IMR-90 (cell line): ENCODE data around the gene SFXN3. TPM values are rescaled to one million over a fixed set of nuclear protein-coding genes. Genes with fewer than 3 reads are reported as not detected.

Source experiments
- ATAC-seq: fragments of 200-7000 bp; cut with Tn5 transposase; 2 replicates; pipeline ENCODE4 v1.9.1; 2020; ENCODE audit warnings: low read depth, mild to moderate bottlenecking, moderate library complexity
- BruUV-seq: library from RNA; stranded (reverse); fragments of 400-500 nt; replicated peaks from 2 replicates; lab custom pipeline; 2021; lab: Mats Ljungman, UMichigan
- CTCF ChIA-PET: fragments of 300-600 bp; formaldehyde crosslinking; extraction: SDS; loops from one replicate; lab custom pipeline; 2021; ENCODE audit warnings: antibody characterized with exemption; lab: Yijun Ruan, JAX
- POLR2A ChIA-PET: fragments of 300-600 bp; sonication (Branson Sonifier 250); formaldehyde crosslinking; loops from one replicate; lab custom pipeline; 2022; ENCODE audit warnings: antibody characterized with exemption; ENCODE audit not compliant: unreplicated experiment; lab: Charles Lee
- DNase-seq: peaks from one replicate; pipeline ENCODE4 v3.0.0; 2013
- H2AFZ ChIP-seq: replicated peaks from 2 replicates; pipeline ENCODE3; 2013; ENCODE audit warnings: low read length, mild to moderate bottlenecking; ENCODE audit not compliant: poor library complexity
- H2AK5ac ChIP-seq: 2 replicates; pipeline ENCODE4 v1.6.1; 2013; ENCODE audit warnings: low read depth, low read length, inconsistent platforms
- H2AK9ac ChIP-seq: replicated peaks from 2 replicates; pipeline ENCODE3; 2013; ENCODE audit warnings: mild to moderate bottlenecking, low read depth, low read length, moderate library complexity; ENCODE audit not compliant: poor library complexity
- H2BK120ac ChIP-seq: 2 replicates; pipeline ENCODE4 v1.6.1; 2013; ENCODE audit warnings: low read depth, low read length, inconsistent platforms
- H2BK15ac ChIP-seq: 3 replicates; pipeline ENCODE4 v1.6.1; 2013; ENCODE audit warnings: low read depth, low read length, inconsistent platforms
- H2BK20ac ChIP-seq: 2 replicates; pipeline ENCODE4 v1.6.1; 2013; ENCODE audit warnings: low read depth, mild to moderate bottlenecking, inconsistent platforms, low read length, moderate library complexity
- H2BK5ac ChIP-seq: 2 replicates; pipeline ENCODE4 v1.6.1; 2013; ENCODE audit warnings: mild to moderate bottlenecking, low read depth, low read length, inconsistent platforms; ENCODE audit not compliant: poor library complexity, severe bottlenecking
- H3K14ac ChIP-seq: replicated peaks from 2 replicates; pipeline ENCODE4 v1.6.1; 2013; ENCODE audit warnings: low read depth, low read length, inconsistent platforms
- H3K18ac ChIP-seq: 2 replicates; pipeline ENCODE4 v1.6.1; 2013; ENCODE audit warnings: low read depth, low read length, control low read depth
- H3K23ac ChIP-seq: 2 replicates; pipeline ENCODE4 v1.6.1; 2013; ENCODE audit warnings: low read depth, low read length, inconsistent platforms
- H3K27ac ChIP-seq: 2 replicates; pipeline ENCODE4 v1.5.1; 2013; ENCODE audit warnings: mild to moderate bottlenecking, control low read depth, low read length; ENCODE audit not compliant: insufficient read depth
- H3K27me3 ChIP-seq: 2 replicates; pipeline ENCODE4 v1.6.1; 2013; ENCODE audit warnings: low read length; ENCODE audit not compliant: control insufficient read depth, insufficient read depth
- H3K36me3 ChIP-seq: 2 replicates; pipeline ENCODE4 v1.6.1; 2013; ENCODE audit warnings: low read length, mixed read lengths; ENCODE audit not compliant: control insufficient read depth, insufficient read depth
- H3K4ac ChIP-seq: 2 replicates; pipeline ENCODE4 v1.6.1; 2013; ENCODE audit warnings: low read depth, low read length, inconsistent platforms
- H3K4me1 ChIP-seq: 2 replicates; pipeline ENCODE4 v1.6.1; 2013; ENCODE audit warnings: low read length, mixed read lengths; ENCODE audit not compliant: control insufficient read depth, insufficient read depth
- H3K4me2 ChIP-seq: 2 replicates; pipeline ENCODE4 v1.6.1; 2013; ENCODE audit warnings: low read depth, mild to moderate bottlenecking, control low read depth, low read length, moderate library complexity
- H3K4me3 ChIP-seq: 2 replicates; pipeline ENCODE4 v1.5.1; 2013; ENCODE audit warnings: low read depth, mild to moderate bottlenecking, control low read depth, low read length, moderate library complexity; ENCODE audit not compliant: insufficient read depth
- H3K56ac ChIP-seq: 2 replicates; pipeline ENCODE4 v1.6.1; 2013; ENCODE audit warnings: low read length, inconsistent platforms; ENCODE audit not compliant: insufficient read depth; ENCODE audit errors: extremely low read depth
- H3K79me1 ChIP-seq, 2 experiments: 2 replicates each; pipeline ENCODE4 v1.6.1; 2013; ENCODE audit warnings: low read length in 2 of 2, inconsistent platforms in 1 of 2, low read depth in 1 of 2
- H3K9ac ChIP-seq: 2 replicates; pipeline ENCODE4 v1.6.1; 2013; ENCODE audit warnings: low read depth, low read length, control low read depth
- H3K9me1 ChIP-seq: 2 replicates; pipeline ENCODE4 v1.6.1; 2013; ENCODE audit warnings: low read length, inconsistent platforms; ENCODE audit not compliant: insufficient read depth
- H3K9me3 ChIP-seq: 2 replicates; pipeline ENCODE4 v1.6.1; 2013; ENCODE audit warnings: low read length; ENCODE audit not compliant: control insufficient read depth, insufficient read depth
- H4K20me1 ChIP-seq: 2 replicates; pipeline ENCODE4 v1.6.1; 2013; ENCODE audit warnings: low read length, inconsistent platforms; ENCODE audit not compliant: insufficient read depth
- H4K5ac ChIP-seq: 2 replicates; pipeline ENCODE4 v1.6.1; 2013; ENCODE audit warnings: mild to moderate bottlenecking, low read depth, low read length, control low read depth
- H4K8ac ChIP-seq, 2 experiments: 2 replicates each; pipeline ENCODE4 v1.6.1; 2013; ENCODE audit warnings: low read depth in 2 of 2, low read length in 2 of 2, control low read depth in 1 of 2, inconsistent platforms in 1 of 2
- H4K91ac ChIP-seq: 2 replicates; pipeline ENCODE4 v1.6.1; 2013; ENCODE audit warnings: low read depth, low read length, inconsistent platforms; ENCODE audit not compliant: insufficient read depth
- BHLHE40 ChIP-seq: fragments of 150-350 bp; IDR thresholded peaks from 2 replicates; pipeline ENCODE4 v1.6.1; 2016; ENCODE audit warnings: mild to moderate bottlenecking, low read depth, low read length
- CEBPB ChIP-seq: IDR thresholded peaks from 2 replicates; pipeline ENCODE4 v1.6.1; 2012; ENCODE audit warnings: low read depth, low read length, improper control_type of control experiment
- CHD1 ChIP-seq: IDR thresholded peaks from 2 replicates; pipeline ENCODE4 v1.6.1; 2012; ENCODE audit warnings: low read depth, low read length, improper control_type of control experiment
- CTCF ChIP-seq: conservative IDR thresholded peaks from 2 replicates; pipeline ENCODE4 v1.5.1; 2012; ENCODE audit warnings: mild to moderate bottlenecking, low read depth, low read length, improper control_type of control experiment
- FOS ChIP-seq: fragments of 150-350 bp; IDR thresholded peaks from 2 replicates; pipeline ENCODE4 v1.6.1; 2016; ENCODE audit warnings: low read depth, low read length
- MAFK ChIP-seq: IDR thresholded peaks from 2 replicates; pipeline ENCODE4 v1.6.1; 2012; ENCODE audit warnings: low read depth, low read length, improper control_type of control experiment
- MAZ ChIP-seq: IDR thresholded peaks from 2 replicates; pipeline ENCODE4 v1.6.1; 2012; ENCODE audit warnings: low read depth, mild to moderate bottlenecking, low read length, improper control_type of control experiment, moderate library complexity, borderline replicate concordance
- MXI1 ChIP-seq: IDR thresholded peaks from 2 replicates; pipeline ENCODE4 v1.6.1; 2012; ENCODE audit warnings: low read depth, mild to moderate bottlenecking, low read length, moderate library complexity, borderline replicate concordance
- NFE2L2 ChIP-seq: fragments of 150-350 bp; IDR thresholded peaks from 2 replicates; pipeline ENCODE4 v1.6.1; 2016; ENCODE audit warnings: low read depth, mild to moderate bottlenecking, low read length
- POLR2A ChIP-seq: IDR thresholded peaks from 2 replicates; pipeline ENCODE4 v1.6.1; 2012; ENCODE audit warnings: mild to moderate bottlenecking, low read depth, low read length
- RAD21 ChIP-seq: IDR thresholded peaks from 2 replicates; pipeline ENCODE4 v1.6.1; 2012; ENCODE audit warnings: low read length, improper control_type of control experiment
- RCOR1 ChIP-seq: IDR thresholded peaks from 2 replicates; pipeline ENCODE4 v1.6.1; 2012; ENCODE audit warnings: mild to moderate bottlenecking, low read length, improper control_type of control experiment; ENCODE audit not compliant: insufficient replicate concordance
- RFX5 ChIP-seq: IDR thresholded peaks from 2 replicates; pipeline ENCODE4 v1.8.0; 2012; ENCODE audit warnings: low read depth, mild to moderate bottlenecking, low read length, moderate library complexity
- SMC3 ChIP-seq: fragments of 150-350 bp; IDR thresholded peaks from 2 replicates; pipeline ENCODE4 v1.6.1; 2016; ENCODE audit warnings: low read depth, mild to moderate bottlenecking, antibody characterized with exemption, low read length, moderate library complexity
- WGBS, 2 experiments: methylation state at CpG; one replicate each; pipeline versions ENCODE4 v1.1.5 to v1.1.7; 2013; ENCODE audit warnings: missing lambda C conversion rate in 2 of 2; ENCODE audit not compliant: insufficient read length in 1 of 2; ENCODE audit errors: extremely low coverage in 2 of 2; 5-methylcytosine and 5-hydroxymethylcytosine counted together
- dilution Hi-C: fragments of 300-500 bp; cut with HindIII; formaldehyde crosslinking; loops from one replicate; pipeline ENCODE4 v1.14.3; 2018; ENCODE audit warnings: low sequenced_read_pairs; ENCODE audit not compliant: unreplicated experiment
- in situ Hi-C: fragments of 300-500 bp; cut with MboI; formaldehyde crosslinking; loops from 3 replicates; pipeline ENCODE4 v1.14.3; 2019; ENCODE audit warnings: low sequenced_read_pairs, inconsistent platforms, mixed read lengths
- intact Hi-C: fragments of 100-400 bp; cut with micrococcal nuclease; formaldehyde crosslinking; loops from 2 replicates; pipeline ENCODE4 v1.10.0; 2022
- polyA plus RNA-seq, 3 experiments: library from polyadenylated mRNA; depleted of rRNA; stranded (reverse); fragments of >200 nt; gene quantifications; 2 replicates each; pipeline ENCODE4 v1.2.3, GENCODE V29; 2012; ENCODE audit warnings: low replicate concordance in 1 of 3
- total RNA-seq: library from RNA; depleted of rRNA; stranded (reverse); fragments of >200 nt; gene quantifications from 2 replicates; pipeline ENCODE4 v1.2.3, GENCODE V29; 2012
- TF ChIP-seq, protein P1 (sequence below): fragments of 150-350 bp; IDR thresholded peaks from 2 replicates; pipeline ENCODE4 v1.6.1; 2017; ENCODE audit warnings: mild to moderate bottlenecking, antibody characterized with exemption, low read length, low read depth
- TF ChIP-seq, protein P2 (sequence below): fragments of 150-350 bp; IDR thresholded peaks from 2 replicates; pipeline ENCODE4 v1.6.1; 2016; ENCODE audit warnings: low read depth, mild to moderate bottlenecking, low read length, moderate library complexity, borderline replicate concordance

Gene SFXN3
- total and polyA plus RNA-seq, 2 of the 4 experiments (the other 2 are of a cell fraction): 64.7 to 77.2 TPM

DNA sequence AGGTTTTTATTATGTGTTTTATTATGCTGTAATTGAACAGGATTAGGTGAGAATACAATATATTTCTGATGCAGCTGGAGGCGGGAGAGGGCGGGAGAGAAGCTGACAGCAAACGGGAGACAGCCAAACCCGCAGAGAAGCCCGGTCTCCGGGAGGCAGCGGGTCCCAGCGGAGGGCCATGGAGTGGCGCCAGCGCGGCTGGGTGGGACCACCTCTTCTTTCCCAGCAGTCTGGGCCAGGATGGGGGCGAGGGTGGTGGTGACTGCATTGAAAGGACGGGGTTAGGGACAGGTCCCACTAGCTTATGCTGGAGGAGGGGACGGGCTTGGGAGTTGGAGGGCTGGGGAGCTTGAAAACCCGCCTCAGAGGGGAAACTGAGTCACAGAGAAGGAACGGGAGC, 16.2 kb downstream of the SFXN3 start:
- no peak overlapping the region for H4K5ac ChIP-seq
- in situ Hi-C loops: no loop called here
- ATAC-seq (no peak), DNase-seq (no peak)
- H2AFZ ChIP-seq: peak overlapping the region; percentile 81
- H3K4me3 ChIP-seq: no peak overlapping the region
- H2AK9ac ChIP-seq: peak overlapping the region; percentile 73
- no peak overlapping the region for H3K14ac ChIP-seq
- no peak overlapping the region for H3K18ac ChIP-seq
- H2AK5ac ChIP-seq: no peak overlapping the region
- H2BK5ac ChIP-seq: no peak overlapping the region
- H2BK15ac ChIP-seq: no peak overlapping the region
- no peaks in the 10 kb centered on the region for H3K36me3 ChIP-seq
- intact Hi-C loops: no loop called here
- BruUV-seq: no TSS peak
- no peak overlapping the region for H3K9ac ChIP-seq
- H4K20me1 ChIP-seq: no peaks in the 10 kb centered on the region
- no peak overlapping the region for H4K91ac ChIP-seq
- H3K4me1 ChIP-seq: peaks cover 16% of the 10 kb centered on the region
- POLR2A ChIA-PET: no interaction called here
- no peak overlapping the region for H2BK20ac ChIP-seq
- TF ChIP-seq CEBPB (no peak), POLR2A (no peak), CTCF (no peak), RAD21 (no peak), BHLHE40 (no peak), MXI1 (no peak), MAFK (no peak), FOS (no peak), RFX5 (no peak), MAZ (no peak), CHD1 (no peak), SMC3 (no peak), RCOR1 (no peak), NFE2L2 (no peak)
- TF ChIP-seq, protein P1, sequence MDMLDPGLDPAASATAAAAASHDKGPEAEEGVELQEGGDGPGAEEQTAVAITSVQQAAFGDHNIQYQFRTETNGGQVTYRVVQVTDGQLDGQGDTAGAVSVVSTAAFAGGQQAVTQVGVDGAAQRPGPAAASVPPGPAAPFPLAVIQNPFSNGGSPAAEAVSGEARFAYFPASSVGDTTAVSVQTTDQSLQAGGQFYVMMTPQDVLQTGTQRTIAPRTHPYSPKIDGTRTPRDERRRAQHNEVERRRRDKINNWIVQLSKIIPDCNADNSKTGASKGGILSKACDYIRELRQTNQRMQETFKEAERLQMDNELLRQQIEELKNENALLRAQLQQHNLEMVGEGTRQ: no peak
- TF ChIP-seq, protein P2, sequence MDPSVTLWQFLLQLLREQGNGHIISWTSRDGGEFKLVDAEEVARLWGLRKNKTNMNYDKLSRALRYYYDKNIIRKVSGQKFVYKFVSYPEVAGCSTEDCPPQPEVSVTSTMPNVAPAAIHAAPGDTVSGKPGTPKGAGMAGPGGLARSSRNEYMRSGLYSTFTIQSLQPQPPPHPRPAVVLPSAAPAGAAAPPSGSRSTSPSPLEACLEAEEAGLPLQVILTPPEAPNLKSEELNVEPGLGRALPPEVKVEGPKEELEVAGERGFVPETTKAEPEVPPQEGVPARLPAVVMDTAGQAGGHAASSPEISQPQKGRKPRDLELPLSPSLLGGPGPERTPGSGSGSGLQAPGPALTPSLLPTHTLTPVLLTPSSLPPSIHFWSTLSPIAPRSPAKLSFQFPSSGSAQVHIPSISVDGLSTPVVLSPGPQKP: no peak
- H4K8ac ChIP-seq: no peak overlapping the region
- peak overlapping the region; percentile 47; the same call in 1 of the 2 replicates for H3K4ac ChIP-seq
- H3K9me1 ChIP-seq: peaks cover 8% of the 10 kb centered on the region; the same call in 1 of the 2 replicates
- peaks cover 0 to 3% of the 10 kb centered on the region in 2 experiments; a peak in 2 of 4 replicates for H3K79me1 ChIP-seq
- no peak overlapping the region for H3K4me2 ChIP-seq
- no peak overlapping the region for H3K56ac ChIP-seq
- dilution Hi-C loops: no loop called here
- H3K23ac ChIP-seq: no peak overlapping the region
- no peaks in the 10 kb centered on the region for H3K9me3 ChIP-seq
- no peak overlapping the region for H3K27ac ChIP-seq
- WGBS, 2 experiments: 40% methylated on average over 5 of the region's 16 CpGs; no CpG with 5 or more reads in 1 of the 2 experiments
- peaks cover 19% of the 10 kb centered on the region for H3K27me3 ChIP-seq
- H2BK120ac ChIP-seq: no peak overlapping the region
- CTCF ChIA-PET: interaction anchor here (1.3 kb wide), 1 partner anchor 11 kb away, joined by 3 read pairs; no protein-coding TSS in a partner anchor
